Liver (tissue), 9 donors: ENCODE measurements around the gene AHRR. TPM values are rescaled to one million over a fixed set of nuclear protein-coding genes. Genes with fewer than 3 reads are reported as not detected.

Experiments
- DNase-seq: peaks from one replicate; pipeline ENCODE4 v3.0.0-alpha.2; 2017; ENCODE audit warnings: low spot score
- H3K27ac ChIP-seq, 2 donors: one replicate each; pipeline ENCODE4 v1.7.0; 2013; ENCODE audit warnings: inconsistent platforms in 2 of 2, low read length in 2 of 2, control low read depth in 1 of 2, low read depth in 1 of 2, mild to moderate bottlenecking in 1 of 2
- H3K27me3 ChIP-seq, 4 donors: one replicate each; pipeline versions ENCODE4 v1.6.1 to v1.7.0; 2013; ENCODE audit warnings: low read length in 3 of 4, inconsistent platforms in 1 of 4, mild to moderate bottlenecking in 1 of 4, moderate library complexity in 1 of 4; ENCODE audit not compliant: control insufficient read depth in 4 of 4, insufficient read depth in 4 of 4
- H3K36me3 ChIP-seq, 4 donors: one replicate each; pipeline versions ENCODE4 v1.6.1 to v1.7.0; 2013; ENCODE audit warnings: low read length in 3 of 4, mild to moderate bottlenecking in 3 of 4, low read depth in 1 of 4, moderate library complexity in 1 of 4; ENCODE audit not compliant: control insufficient read depth in 4 of 4, insufficient read depth in 3 of 4
- H3K4me1 ChIP-seq, 4 donors: one replicate each; pipeline versions ENCODE4 v1.6.1 to v1.7.0; 2013; ENCODE audit warnings: low read length in 3 of 4, mild to moderate bottlenecking in 3 of 4, moderate library complexity in 1 of 4; ENCODE audit not compliant: control insufficient read depth in 4 of 4, insufficient read depth in 4 of 4
- H3K4me3 ChIP-seq, 3 donors: one replicate each; pipeline versions ENCODE4 v1.6.1 to v1.7.0; 2013; ENCODE audit warnings: low read length in 3 of 3, control low read depth in 1 of 3, low read depth in 1 of 3, mild to moderate bottlenecking in 1 of 3
- H3K9ac ChIP-seq, 2 donors: one replicate each; pipeline ENCODE4 v1.7.0; 2013; ENCODE audit warnings: low read length in 2 of 2, mild to moderate bottlenecking in 2 of 2, moderate library complexity in 2 of 2, control low read depth in 1 of 2, low read depth in 1 of 2
- H3K9me3 ChIP-seq, 4 donors: one replicate each; pipeline versions ENCODE4 v1.6.1 to v1.7.0; 2013; ENCODE audit warnings: low read length in 3 of 4; ENCODE audit not compliant: control insufficient read depth in 4 of 4
- EGR1 ChIP-seq, 2 donors: IDR thresholded peaks; 2 replicates each; pipeline ENCODE4 v1.6.1; 2016 to 2018; ENCODE audit warnings: antibody characterized with exemption in 2 of 2, low read depth in 2 of 2
- FOXA1 ChIP-seq: IDR thresholded peaks from 2 replicates; pipeline ENCODE4 v1.6.1; 2016; ENCODE audit warnings: antibody characterized with exemption
- FOXA2 ChIP-seq: IDR thresholded peaks from 2 replicates; pipeline ENCODE4 v1.6.1; 2016; ENCODE audit warnings: antibody characterized with exemption
- GABPA ChIP-seq, 2 donors: IDR thresholded peaks in 1 of 2; conservative IDR thresholded peaks in 1 of 2; 2 replicates each; pipeline ENCODE4 v1.6.1; 2016; ENCODE audit warnings: antibody characterized with exemption in 2 of 2, mild to moderate bottlenecking in 1 of 2, moderate library complexity in 1 of 2
- HNF4A ChIP-seq, 2 donors: conservative IDR thresholded peaks; 2 replicates each; pipeline ENCODE4 v1.6.1; 2016; ENCODE audit warnings: antibody characterized with exemption in 2 of 2, mild to moderate bottlenecking in 2 of 2
- HNF4G ChIP-seq: IDR thresholded peaks from 2 replicates; pipeline ENCODE4 v1.6.1; 2016; ENCODE audit warnings: antibody characterized with exemption
- JUND ChIP-seq, 2 donors: IDR thresholded peaks; 2 replicates each; pipeline ENCODE4 v1.6.1; 2016; ENCODE audit warnings: antibody characterized with exemption in 2 of 2
- NR2F2 ChIP-seq: IDR thresholded peaks from 2 replicates; pipeline ENCODE4 v1.6.1; 2016; ENCODE audit warnings: antibody characterized with exemption
- RAD21 ChIP-seq, 2 donors: IDR thresholded peaks; 2 replicates each; pipeline ENCODE4 v1.6.1; 2016; ENCODE audit warnings: antibody characterized with exemption in 2 of 2, mild to moderate bottlenecking in 2 of 2
- RXRA ChIP-seq, 2 donors: IDR thresholded peaks; 2 replicates each; pipeline ENCODE4 v1.6.1; 2017 to 2018; ENCODE audit warnings: antibody characterized with exemption in 2 of 2, mild to moderate bottlenecking in 1 of 2
- SP1 ChIP-seq: IDR thresholded peaks from 2 replicates; pipeline ENCODE4 v1.6.1; 2018; ENCODE audit warnings: antibody characterized with exemption, mild to moderate bottlenecking
- TAF1 ChIP-seq: conservative IDR thresholded peaks from 2 replicates; pipeline ENCODE4 v1.6.1; 2016; ENCODE audit warnings: antibody characterized with exemption, mild to moderate bottlenecking
- YY1 ChIP-seq: IDR thresholded peaks from 2 replicates; pipeline ENCODE4 v1.6.1; 2016; ENCODE audit warnings: antibody characterized with exemption, mild to moderate bottlenecking
- WGBS: extraction: QIAGEN DNeasy Blood & Tissue Kit; methylation state at CpG from one replicate; pipeline ENCODE4 v1.1.7; 2013; 5-methylcytosine and 5-hydroxymethylcytosine counted together
- polyA plus RNA-seq, 2 donors: library from polyadenylated mRNA; stranded (reverse) in 1 of 2; unstranded in 1 of 2; fragments of 200-250 nt in 1 of 2; fragments of >200 nt in 1 of 2; fragmentation: Nextera tagmentation in 1 of 2; extraction: Ambion mirVana in 1 of 2; gene quantifications; one replicate each; pipeline versions ENCODE4 v1.2.1 to v1.2.3, GENCODE V29; 2013 to 2015
- total RNA-seq, 2 donors: library from RNA; depleted of rRNA; stranded (reverse); fragments of >200 nt; gene quantifications; one replicate each; pipeline ENCODE4 v1.2.3, GENCODE V29; 2014
- TF ChIP-seq, protein P1 (sequence below): IDR thresholded peaks from 2 replicates; pipeline ENCODE4 v1.6.1; 2016; ENCODE audit warnings: antibody characterized with exemption, mild to moderate bottlenecking
- TF ChIP-seq, protein P2 (sequence below): IDR thresholded peaks from 2 replicates; pipeline ENCODE4 v1.6.1; 2016; ENCODE audit warnings: antibody characterized with exemption
- TF ChIP-seq, protein P3 (sequence below): IDR thresholded peaks from 2 replicates; pipeline ENCODE4 v1.6.1; 2016; ENCODE audit warnings: antibody characterized with exemption
- TF ChIP-seq, protein P4 (sequence below): fragments of 150-350 bp; IDR thresholded peaks from 2 replicates; pipeline ENCODE4 v1.5.1; 2017; ENCODE audit warnings: improper control_type of control experiment, low read depth, low read length; ENCODE audit not compliant: missing input control
- donor health status: healthy.
- donor health status: healthy.
- donor health status: healthy.
- donor health status: healthy.
- donor health status: healthy.

Gene AHRR
- total and polyA plus RNA-seq, 4 donors = 0.15 to 0.47 (median 0.24) TPM

DNA sequence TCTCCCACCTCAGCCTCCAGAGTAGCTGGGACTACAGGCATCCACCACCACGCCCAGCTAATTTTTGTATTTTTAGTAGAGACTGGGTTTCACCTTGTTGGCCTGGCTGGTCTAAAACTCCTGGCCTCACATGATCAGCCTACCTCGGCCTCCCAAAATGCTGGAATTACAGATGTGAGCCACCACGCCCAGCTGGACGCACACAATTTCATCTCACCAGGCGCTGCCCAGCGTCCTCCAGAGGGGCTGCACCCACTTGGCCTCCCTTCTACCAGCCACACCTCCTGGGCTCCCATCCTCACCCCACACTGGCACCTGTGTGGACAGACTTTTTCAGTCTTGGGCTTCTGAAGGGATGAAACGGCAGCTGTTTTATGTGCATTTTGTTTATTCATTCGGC is 117.7 kb downstream of the AHRR start:
- no peaks in the 10 kb centered on the region for H3K36me3 ChIP-seq
- no peaks in the 10 kb centered on the region for H3K9me3 ChIP-seq
- no peaks in the 10 kb centered on the region for H3K27me3 ChIP-seq
- DNase-seq = no peak
- H3K9ac ChIP-seq = no peak overlapping the region
- no peak overlapping the region for H3K4me3 ChIP-seq
- peaks cover 6 to 17% (median 13%) of the 10 kb centered on the region in 4 donors for H3K4me1 ChIP-seq
- TF ChIP-seq, protein P1, sequence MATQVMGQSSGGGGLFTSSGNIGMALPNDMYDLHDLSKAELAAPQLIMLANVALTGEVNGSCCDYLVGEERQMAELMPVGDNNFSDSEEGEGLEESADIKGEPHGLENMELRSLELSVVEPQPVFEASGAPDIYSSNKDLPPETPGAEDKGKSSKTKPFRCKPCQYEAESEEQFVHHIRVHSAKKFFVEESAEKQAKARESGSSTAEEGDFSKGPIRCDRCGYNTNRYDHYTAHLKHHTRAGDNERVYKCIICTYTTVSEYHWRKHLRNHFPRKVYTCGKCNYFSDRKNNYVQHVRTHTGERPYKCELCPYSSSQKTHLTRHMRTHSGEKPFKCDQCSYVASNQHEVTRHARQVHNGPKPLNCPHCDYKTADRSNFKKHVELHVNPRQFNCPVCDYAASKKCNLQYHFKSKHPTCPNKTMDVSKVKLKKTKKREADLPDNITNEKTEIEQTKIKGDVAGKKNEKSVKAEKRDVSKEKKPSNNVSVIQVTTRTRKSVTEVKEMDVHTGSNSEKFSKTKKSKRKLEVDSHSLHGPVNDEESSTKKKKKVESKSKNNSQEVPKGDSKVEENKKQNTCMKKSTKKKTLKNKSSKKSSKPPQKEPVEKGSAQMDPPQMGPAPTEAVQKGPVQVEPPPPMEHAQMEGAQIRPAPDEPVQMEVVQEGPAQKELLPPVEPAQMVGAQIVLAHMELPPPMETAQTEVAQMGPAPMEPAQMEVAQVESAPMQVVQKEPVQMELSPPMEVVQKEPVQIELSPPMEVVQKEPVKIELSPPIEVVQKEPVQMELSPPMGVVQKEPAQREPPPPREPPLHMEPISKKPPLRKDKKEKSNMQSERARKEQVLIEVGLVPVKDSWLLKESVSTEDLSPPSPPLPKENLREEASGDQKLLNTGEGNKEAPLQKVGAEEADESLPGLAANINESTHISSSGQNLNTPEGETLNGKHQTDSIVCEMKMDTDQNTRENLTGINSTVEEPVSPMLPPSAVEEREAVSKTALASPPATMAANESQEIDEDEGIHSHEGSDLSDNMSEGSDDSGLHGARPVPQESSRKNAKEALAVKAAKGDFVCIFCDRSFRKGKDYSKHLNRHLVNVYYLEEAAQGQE = no peak
- no peak for TF ChIP-seq RXRA (IDR thresholded peaks at IDR 0.05)
- no peak for TF ChIP-seq JUND (IDR thresholded peaks at IDR 0.05)
- no peak for TF ChIP-seq GABPA (IDR thresholded peaks at IDR 0.05 in 1 of 2, conservative IDR thresholded peaks at IDR 0.05 in 1 of 2)
- TF ChIP-seq HNF4A (conservative IDR thresholded peaks at IDR 0.05) = no peak
- TF ChIP-seq, protein P2, sequence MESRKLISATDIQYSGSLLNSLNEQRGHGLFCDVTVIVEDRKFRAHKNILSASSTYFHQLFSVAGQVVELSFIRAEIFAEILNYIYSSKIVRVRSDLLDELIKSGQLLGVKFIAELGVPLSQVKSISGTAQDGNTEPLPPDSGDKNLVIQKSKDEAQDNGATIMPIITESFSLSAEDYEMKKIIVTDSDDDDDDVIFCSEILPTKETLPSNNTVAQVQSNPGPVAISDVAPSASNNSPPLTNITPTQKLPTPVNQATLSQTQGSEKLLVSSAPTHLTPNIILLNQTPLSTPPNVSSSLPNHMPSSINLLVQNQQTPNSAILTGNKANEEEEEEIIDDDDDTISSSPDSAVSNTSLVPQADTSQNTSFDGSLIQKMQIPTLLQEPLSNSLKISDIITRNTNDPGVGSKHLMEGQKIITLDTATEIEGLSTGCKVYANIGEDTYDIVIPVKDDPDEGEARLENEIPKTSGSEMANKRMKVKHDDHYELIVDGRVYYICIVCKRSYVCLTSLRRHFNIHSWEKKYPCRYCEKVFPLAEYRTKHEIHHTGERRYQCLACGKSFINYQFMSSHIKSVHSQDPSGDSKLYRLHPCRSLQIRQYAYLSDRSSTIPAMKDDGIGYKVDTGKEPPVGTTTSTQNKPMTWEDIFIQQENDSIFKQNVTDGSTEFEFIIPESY = no peak
- no peak for TF ChIP-seq EGR1 (IDR thresholded peaks at IDR 0.05; ENCODE audit: low read depth in 2 of 2)
- no peak for TF ChIP-seq FOXA2
- no peak for TF ChIP-seq YY1
- TF ChIP-seq, protein P3, sequence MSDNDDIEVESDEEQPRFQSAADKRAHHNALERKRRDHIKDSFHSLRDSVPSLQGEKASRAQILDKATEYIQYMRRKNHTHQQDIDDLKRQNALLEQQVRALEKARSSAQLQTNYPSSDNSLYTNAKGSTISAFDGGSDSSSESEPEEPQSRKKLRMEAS = no peak
- TF ChIP-seq HNF4G = no peak
- TF ChIP-seq, protein P4, sequence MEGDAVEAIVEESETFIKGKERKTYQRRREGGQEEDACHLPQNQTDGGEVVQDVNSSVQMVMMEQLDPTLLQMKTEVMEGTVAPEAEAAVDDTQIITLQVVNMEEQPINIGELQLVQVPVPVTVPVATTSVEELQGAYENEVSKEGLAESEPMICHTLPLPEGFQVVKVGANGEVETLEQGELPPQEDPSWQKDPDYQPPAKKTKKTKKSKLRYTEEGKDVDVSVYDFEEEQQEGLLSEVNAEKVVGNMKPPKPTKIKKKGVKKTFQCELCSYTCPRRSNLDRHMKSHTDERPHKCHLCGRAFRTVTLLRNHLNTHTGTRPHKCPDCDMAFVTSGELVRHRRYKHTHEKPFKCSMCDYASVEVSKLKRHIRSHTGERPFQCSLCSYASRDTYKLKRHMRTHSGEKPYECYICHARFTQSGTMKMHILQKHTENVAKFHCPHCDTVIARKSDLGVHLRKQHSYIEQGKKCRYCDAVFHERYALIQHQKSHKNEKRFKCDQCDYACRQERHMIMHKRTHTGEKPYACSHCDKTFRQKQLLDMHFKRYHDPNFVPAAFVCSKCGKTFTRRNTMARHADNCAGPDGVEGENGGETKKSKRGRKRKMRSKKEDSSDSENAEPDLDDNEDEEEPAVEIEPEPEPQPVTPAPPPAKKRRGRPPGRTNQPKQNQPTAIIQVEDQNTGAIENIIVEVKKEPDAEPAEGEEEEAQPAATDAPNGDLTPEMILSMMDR = no peak
- no peak for TF ChIP-seq SP1
- TF ChIP-seq NR2F2 = no peak
- TF ChIP-seq RAD21 (IDR thresholded peaks at IDR 0.05) = no peak
- 91% methylated on average over 8 of the region's 8 CpGs for WGBS
- H3K27ac ChIP-seq = no peak overlapping the region

DNA sequence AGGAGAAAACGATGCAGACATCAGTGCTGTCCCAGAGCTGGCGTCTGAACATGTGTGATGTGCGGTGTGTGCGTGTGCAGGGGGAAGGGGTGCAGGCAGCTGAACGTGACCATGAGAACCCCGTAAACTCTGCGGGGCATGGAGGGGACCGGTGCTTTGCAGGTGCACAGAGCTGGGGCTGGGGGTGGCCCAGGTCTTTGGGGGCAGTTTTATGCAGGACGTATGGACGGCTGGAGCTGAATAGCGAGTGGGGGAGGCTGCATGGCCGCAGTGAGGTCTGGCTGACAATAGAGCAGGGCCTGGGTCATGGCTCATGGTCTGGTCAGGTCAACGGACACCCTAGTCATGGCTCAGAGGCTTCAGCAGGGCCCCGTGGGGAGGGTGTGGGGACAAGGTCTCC is 118.1 kb downstream of the AHRR start:
- H3K27ac ChIP-seq = no peak overlapping the region
- no peak for DNase-seq
- H3K9ac ChIP-seq = no peak overlapping the region
- no peaks in the 10 kb centered on the region for H3K9me3 ChIP-seq
- 79% methylated on average over 14 of the region's 14 CpGs for WGBS
- no peak overlapping the region for H3K4me3 ChIP-seq
- no peaks in the 10 kb centered on the region for H3K36me3 ChIP-seq
- H3K27me3 ChIP-seq = no peaks in the 10 kb centered on the region
- H3K4me1 ChIP-seq = peaks cover 6 to 19% (median 17%) of the 10 kb centered on the region in 4 donors
- no peak for TF ChIP-seq TAF1
- TF ChIP-seq HNF4G = no peak
- no peak for TF ChIP-seq FOXA2
- TF ChIP-seq EGR1 (IDR thresholded peaks at IDR 0.05; ENCODE audit: low read depth in 2 of 2) = no peak
- no peak for TF ChIP-seq GABPA (IDR thresholded peaks at IDR 0.05 in 1 of 2, conservative IDR thresholded peaks at IDR 0.05 in 1 of 2)
- no peak for TF ChIP-seq RXRA (IDR thresholded peaks at IDR 0.05)
- TF ChIP-seq, protein P1 = no peak
- no peak for TF ChIP-seq FOXA1
- no peak for TF ChIP-seq JUND (IDR thresholded peaks at IDR 0.05)
